RPMI7951 (cell line): ENCODE data around the gene CUL4A. TPM values are rescaled to one million over a fixed set of nuclear protein-coding genes. Genes with fewer than 3 reads are reported as not detected.
"Not testable (repeated sequence)": the region's sequence is repeated elsewhere in the genome, so short reads cannot be mapped to it uniquely, and the experiment has no call there.

Experiments
- DNase-seq: peaks from one replicate; pipeline ENCODE4 v3.0.0-alpha.2; 2012; ENCODE audit warnings: low read depth
- total RNA-seq: library from RNA; depleted of rRNA; stranded (reverse); fragments of >200 nt; shearing (Covaris generic); gene quantifications from 2 replicates; pipeline ENCODE4 v1.2.3, GENCODE V29; 2014

Gene CUL4A
- total RNA-seq, 1 experiment from 2014 or later, result 69.4 TPM

- no peak for DNase-seq
These were observed 29.1 kb downstream of the CUL4A start for GRCh38 chr13:113238536-113238935.

- no peak for DNase-seq
These were observed 29.9 kb downstream of the CUL4A start for GRCh38 chr13:113239357-113239756.

DNA sequence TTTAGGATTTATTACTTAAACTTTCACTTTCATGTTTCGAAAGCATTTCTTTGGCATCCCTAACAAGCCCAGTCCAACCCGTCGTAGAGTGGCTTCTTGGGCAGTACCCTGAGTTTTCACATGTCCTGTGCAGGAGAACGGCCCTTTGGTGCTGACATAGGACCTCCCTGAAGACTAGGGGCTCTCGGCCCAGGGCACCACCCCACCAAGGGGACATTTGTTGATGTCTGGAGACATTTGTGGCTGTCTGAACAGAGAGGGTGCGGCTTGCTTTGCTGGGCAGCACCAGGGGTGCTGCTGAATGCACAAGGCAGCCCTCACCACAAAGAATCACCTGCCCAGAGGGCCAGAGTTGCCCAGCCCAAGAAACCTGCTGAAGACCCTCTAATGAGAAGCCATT is 30.6 kb downstream of the CUL4A start:
- DNase-seq, result no peak

DNA sequence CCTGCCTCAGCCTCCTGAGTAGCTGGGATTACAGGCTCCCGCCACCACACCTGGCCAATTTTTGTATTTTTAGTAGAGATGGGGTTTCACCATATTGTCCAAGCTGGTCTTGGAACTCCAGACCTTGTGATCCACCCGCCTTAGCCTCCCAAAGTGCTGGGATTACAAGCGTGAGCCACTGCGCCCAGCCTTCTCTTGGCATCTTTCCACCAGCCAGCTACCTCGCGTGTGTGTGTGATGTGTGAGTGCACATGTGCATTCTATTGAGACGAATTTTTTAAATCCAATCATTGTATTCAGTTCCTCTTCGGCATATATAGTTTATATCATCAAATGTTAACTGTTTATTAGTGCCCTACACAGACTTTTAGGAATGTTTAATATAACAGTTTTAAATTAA is 32.2 kb downstream of the CUL4A start:
- not testable (repeated sequence) for DNase-seq

- DNase-seq, result no peak
These were observed 34.4 kb downstream of the CUL4A start for GRCh38 chr13:113243847-113244246.

- no peak for DNase-seq
These were observed 36.7 kb downstream of the CUL4A start for GRCh38 chr13:113245849-113246796.

- no peak for DNase-seq
These were observed 43.2 kb downstream of the CUL4A start for GRCh38 chr13:113252516-113253095.

GRCh38 chr13:113257908-113258307 is 48.5 kb downstream of the CUL4A start:
- not testable (repeated sequence) for DNase-seq

DNA sequence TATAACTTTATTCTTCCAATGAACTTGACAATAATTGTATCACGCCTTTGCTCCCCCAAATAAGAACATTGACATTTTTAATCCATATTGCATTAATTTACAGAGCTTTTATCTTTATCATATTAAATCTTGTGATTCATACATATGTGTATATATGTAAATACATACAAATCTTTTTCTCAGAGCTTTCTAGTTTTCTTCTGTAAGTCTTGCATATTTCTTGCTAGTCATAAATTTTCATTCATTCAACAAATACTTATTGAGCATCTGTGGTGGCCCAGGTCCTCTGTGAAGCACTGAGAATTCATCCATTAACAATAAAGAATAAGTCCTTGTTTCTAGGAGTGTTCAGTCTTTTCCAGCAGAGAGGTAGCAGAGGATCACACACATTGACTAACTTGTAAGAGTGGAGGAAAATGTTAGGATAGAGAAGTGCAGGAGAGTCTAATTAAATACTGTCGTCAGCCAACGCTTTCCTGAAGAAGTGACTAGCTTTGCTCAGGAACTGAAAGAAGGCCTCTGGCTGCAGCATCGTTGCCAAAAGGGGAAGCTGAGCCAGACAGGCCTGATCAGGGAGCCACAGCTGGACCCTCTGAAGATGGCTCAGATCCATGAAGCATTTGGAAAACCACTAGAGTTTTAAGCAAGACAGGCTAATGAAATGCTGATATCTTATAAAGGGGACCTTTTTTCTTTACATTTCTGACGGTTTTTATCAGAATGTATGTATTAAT is 49.1 kb downstream of the CUL4A start:
- DNase-seq, result no peak

- DNase-seq, result no peak
These were observed 51.6 kb downstream of the CUL4A start for GRCh38 chr13:113260996-113261395.

GRCh38 chr13:113263016-113263415 is 53.6 kb downstream of the CUL4A start:
- not testable (repeated sequence) for DNase-seq

GRCh38 chr13:113267642-113268405 is 58.4 kb downstream of the CUL4A start:
- no peak for DNase-seq

- DNase-seq, result no peak
These were observed 62.6 kb downstream of the CUL4A start for GRCh38 chr13:113272031-113272430.

- DNase-seq, result no peak
These were observed 63.3 kb downstream of the CUL4A start for GRCh38 chr13:113272701-113273181.

DNA sequence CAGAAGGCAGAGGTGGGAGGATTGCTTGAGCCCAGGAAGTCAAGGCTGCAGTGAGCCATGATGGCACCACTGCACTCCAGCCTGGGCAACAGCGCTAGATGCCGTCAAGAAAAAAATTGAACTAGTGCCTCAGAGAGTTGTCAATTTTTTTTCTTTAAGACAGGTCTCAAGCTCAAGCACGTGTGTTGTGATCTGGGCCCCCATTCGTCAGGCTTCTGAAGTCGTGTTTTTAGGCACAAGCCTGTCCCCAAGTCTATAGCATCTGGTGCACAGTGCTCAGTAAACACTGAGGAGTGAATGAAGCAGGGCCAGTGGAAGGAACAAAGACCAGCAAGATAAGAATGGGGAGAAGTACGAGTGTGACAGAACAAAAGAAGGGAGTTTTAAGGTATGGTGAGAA is 63.9 kb downstream of the CUL4A start:
- DNase-seq, result no peak

GRCh38 chr13:113273851-113274590 is 64.6 kb downstream of the CUL4A start:
- peak; percentile 35 for DNase-seq

DNA sequence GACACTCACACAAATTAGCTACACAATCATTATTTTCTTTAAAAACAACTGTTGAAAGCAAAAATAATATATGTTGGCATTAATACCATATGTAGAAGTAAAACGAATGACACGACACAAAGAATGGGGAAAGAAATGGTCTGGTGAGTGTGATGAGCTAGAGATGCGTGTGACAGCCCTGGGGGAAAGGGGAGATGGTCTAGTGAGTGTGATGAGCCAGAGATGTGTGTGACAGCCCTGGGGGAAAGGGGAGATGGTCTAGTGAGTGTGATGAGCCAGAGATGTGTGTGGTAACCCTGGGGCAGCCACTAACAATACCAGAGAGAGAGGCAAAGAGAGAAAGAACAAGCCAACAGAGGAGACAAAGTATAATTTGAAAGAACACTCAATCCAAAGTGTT is 65.3 kb downstream of the CUL4A start:
- DNase-seq, result no peak

DNA sequence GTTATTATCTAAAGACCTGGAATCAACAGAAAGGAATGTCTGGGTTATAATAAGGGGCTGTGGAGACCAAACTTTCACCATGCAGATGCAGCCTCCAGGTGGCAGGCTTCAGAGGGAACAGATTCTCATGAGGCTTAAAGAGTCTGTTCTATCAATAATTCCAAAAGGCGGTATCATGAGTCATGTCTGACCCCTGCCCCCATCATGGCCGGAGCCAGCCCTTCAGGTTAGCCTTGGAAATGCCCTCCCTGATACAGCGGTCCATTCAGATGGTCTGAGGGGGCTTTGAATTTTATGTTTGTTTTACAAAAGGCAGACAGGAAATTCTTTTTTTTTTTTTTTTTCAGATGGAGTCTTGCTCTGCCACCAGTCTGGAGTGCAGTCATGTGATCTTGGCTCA is 66.0 kb downstream of the CUL4A start:
- DNase-seq, result peak; percentile 49

- no peak for DNase-seq
These were observed 70.7 kb downstream of the CUL4A start for GRCh38 chr13:113280126-113280525.

DNA sequence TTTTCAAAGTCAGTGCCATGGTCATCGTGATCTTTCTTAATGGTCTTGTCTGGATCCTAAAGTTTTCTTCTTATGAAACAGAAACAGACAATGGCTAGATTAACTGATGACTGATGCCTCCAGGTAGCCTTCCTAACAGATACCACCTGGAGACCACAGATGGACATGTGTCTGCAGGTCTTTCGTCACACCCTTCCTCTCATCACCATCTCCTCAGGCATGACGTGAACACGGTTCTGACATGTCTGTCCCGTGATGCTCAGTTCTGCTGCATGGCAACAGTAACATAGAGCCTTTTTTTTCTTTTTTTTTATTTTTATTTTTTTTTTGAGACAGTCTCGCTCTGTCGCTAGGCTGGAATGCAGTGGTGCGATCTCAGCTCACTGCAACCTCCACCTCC is 74.5 kb downstream of the CUL4A start:
- DNase-seq, result no peak

DNA sequence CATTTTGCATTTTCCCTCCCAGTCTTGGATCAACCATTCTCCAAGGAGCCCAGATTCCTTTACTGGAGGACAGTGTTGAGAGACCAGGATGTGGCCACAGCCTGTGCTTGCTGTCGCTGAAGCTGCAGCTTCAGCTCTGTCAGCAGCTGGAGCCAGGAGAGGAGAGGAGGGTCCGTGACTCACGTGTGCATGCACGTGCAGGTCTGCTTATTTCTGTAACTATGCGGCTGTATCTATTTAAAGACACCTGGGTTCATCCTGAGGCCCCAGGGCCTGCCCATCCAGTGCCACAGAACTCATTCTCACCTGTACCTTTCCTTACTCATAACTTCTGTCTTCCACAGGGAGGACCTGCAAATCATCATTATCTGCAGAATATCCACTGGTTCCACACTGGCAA is 79.5 kb downstream of the CUL4A start:
- DNase-seq, result no peak
